Loucy (cell line): ENCODE results near the gene CCDC39.

Source experiments
- H2AFZ ChIP-seq: fragments of 200-600 bp; sonication (generic); 2 replicates; pipeline ENCODE4 v1.6.0; 2016; ENCODE audit warnings: antibody characterized with exemption, mild to moderate bottlenecking, low read length, moderate library complexity
- H3F3A ChIP-seq: fragments of 200-600 bp; 2 replicates; pipeline ENCODE4 v1.6.0; 2016; ENCODE audit warnings: antibody characterized with exemption, low read depth, mild to moderate bottlenecking
- H3K27me3 ChIP-seq: fragments of 200-600 bp; sonication (generic); 2 replicates; pipeline ENCODE4 v1.6.1; 2014; ENCODE audit warnings: low read length, mild to moderate bottlenecking; ENCODE audit not compliant: insufficient read depth, poor library complexity, severe bottlenecking
- H3K36me3 ChIP-seq: fragments of 200-600 bp; sonication (generic); 2 replicates; pipeline ENCODE4 v1.6.1; 2016; ENCODE audit warnings: low read length; ENCODE audit not compliant: insufficient read depth
- H3K4me1 ChIP-seq: fragments of 200-600 bp; sonication (generic); 2 replicates; pipeline ENCODE4 v1.5.1; 2014; ENCODE audit warnings: low read length, mild to moderate bottlenecking; ENCODE audit not compliant: insufficient read depth, poor library complexity, severe bottlenecking
- H3K4me2 ChIP-seq: fragments of 200-600 bp; sonication (generic); 2 replicates; pipeline ENCODE4 v1.6.0; 2014; ENCODE audit warnings: antibody characterized with exemption, low read length, low read depth, mild to moderate bottlenecking; ENCODE audit not compliant: poor library complexity, severe bottlenecking
- H3K4me3 ChIP-seq: fragments of 200-600 bp; sonication (generic); 2 replicates; pipeline ENCODE4 v1.5.1; 2014; ENCODE audit warnings: low read length, mild to moderate bottlenecking, mixed read lengths; ENCODE audit not compliant: poor library complexity, severe bottlenecking
- H3K79me2 ChIP-seq: fragments of 200-600 bp; sonication (generic); 2 replicates; pipeline ENCODE4 v1.6.1; 2014; ENCODE audit warnings: low read length; ENCODE audit not compliant: insufficient read depth
- H3K9ac ChIP-seq: fragments of 200-600 bp; sonication (generic); 2 replicates; pipeline ENCODE4 v1.6.0; 2014; ENCODE audit warnings: mild to moderate bottlenecking, low read depth, low read length, moderate library complexity; ENCODE audit not compliant: poor library complexity, severe bottlenecking
- H3K9me2 ChIP-seq: fragments of 200-600 bp; sonication (generic); replicated peaks from 2 replicates; pipeline ENCODE4 v1.6.1; 2016; ENCODE audit warnings: low read depth, low read length, mixed read lengths
- H3K9me3 ChIP-seq: fragments of 200-600 bp; sonication (generic); 2 replicates; pipeline ENCODE4 v1.6.1; 2014; ENCODE audit warnings: mild to moderate bottlenecking, antibody characterized with exemption, low read length, low read depth; ENCODE audit not compliant: insufficient read depth
- H4K20me1 ChIP-seq: fragments of 200-600 bp; sonication (generic); 2 replicates; pipeline ENCODE4 v1.6.0; 2014; ENCODE audit warnings: antibody characterized with exemption, low read length, mild to moderate bottlenecking; ENCODE audit not compliant: insufficient read depth, poor library complexity, severe bottlenecking
- EZH2phosphoT487 ChIP-seq: fragments of 200-600 bp; IDR thresholded peaks from 2 replicates; pipeline ENCODE4 v1.6.1; 2018; ENCODE audit warnings: antibody characterized with exemption, mild to moderate bottlenecking, moderate library complexity, borderline replicate concordance
- TF ChIP-seq, protein P1 (sequence below): fragments of 200-600 bp; sonication (generic); conservative IDR thresholded peaks from 2 replicates; pipeline ENCODE4 v1.5.1; 2014; ENCODE audit warnings: mild to moderate bottlenecking, antibody characterized with exemption, low read length

CCDC39 gene

DNA sequence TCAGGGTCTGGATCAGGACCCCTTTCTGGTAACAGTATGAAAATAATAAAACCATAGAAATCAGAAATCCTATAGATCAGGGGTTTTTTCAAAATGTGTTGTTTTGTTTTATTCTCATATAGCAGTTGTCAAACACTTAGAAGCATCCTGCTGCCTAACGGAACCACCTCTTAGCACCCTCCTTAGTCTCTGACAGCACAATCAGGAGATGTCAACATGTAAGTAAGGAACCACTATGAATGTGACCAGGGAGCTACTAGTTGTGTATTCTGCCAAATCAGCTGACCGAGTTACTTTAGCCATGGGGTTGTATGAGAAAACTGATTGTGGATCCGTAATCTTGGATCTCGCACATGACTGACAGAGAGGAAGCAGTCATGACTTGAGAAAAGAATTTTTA is 22.2 kb downstream of the CCDC39 start:
- Histone ChIP-seq H3K4me2 (no peak overlapping the region), H3K9me2 (no peaks in the 10 kb centered on the region), H3K9me3 (no peaks in the 10 kb centered on the region), H3K4me1 (no peaks in the 10 kb centered on the region), H3K36me3 (no peaks in the 10 kb centered on the region), H3K9ac (no peak overlapping the region), H4K20me1 (no peaks in the 10 kb centered on the region), H3K27me3 (no peaks in the 10 kb centered on the region), H3K79me2 (no peaks in the 10 kb centered on the region), H3K4me3 (no peak overlapping the region), H2AFZ (no peak overlapping the region), H3F3A (no peaks in the 10 kb centered on the region)
- TF ChIP-seq, protein P1, sequence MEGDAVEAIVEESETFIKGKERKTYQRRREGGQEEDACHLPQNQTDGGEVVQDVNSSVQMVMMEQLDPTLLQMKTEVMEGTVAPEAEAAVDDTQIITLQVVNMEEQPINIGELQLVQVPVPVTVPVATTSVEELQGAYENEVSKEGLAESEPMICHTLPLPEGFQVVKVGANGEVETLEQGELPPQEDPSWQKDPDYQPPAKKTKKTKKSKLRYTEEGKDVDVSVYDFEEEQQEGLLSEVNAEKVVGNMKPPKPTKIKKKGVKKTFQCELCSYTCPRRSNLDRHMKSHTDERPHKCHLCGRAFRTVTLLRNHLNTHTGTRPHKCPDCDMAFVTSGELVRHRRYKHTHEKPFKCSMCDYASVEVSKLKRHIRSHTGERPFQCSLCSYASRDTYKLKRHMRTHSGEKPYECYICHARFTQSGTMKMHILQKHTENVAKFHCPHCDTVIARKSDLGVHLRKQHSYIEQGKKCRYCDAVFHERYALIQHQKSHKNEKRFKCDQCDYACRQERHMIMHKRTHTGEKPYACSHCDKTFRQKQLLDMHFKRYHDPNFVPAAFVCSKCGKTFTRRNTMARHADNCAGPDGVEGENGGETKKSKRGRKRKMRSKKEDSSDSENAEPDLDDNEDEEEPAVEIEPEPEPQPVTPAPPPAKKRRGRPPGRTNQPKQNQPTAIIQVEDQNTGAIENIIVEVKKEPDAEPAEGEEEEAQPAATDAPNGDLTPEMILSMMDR, result no peak
- no peak for TF ChIP-seq EZH2phosphoT487

DNA sequence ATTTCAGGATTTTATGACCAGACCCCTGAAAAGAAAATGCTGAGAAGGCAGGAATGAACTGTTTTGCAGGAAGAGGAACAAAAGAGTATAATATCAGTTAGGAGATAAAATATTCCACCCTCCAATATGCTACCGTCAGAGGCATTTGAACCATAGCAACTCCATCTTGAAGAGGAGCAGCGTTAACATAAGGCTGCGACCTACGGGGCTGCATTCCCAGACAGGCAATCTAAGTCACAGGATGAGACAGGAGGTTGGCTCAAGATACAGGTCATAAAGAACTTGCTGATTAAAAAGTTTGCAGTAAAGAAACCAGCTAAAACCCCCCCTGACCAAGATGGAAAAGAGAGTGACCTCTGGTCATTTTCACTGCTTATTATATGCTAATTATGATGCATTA is 22.9 kb downstream of the CCDC39 start:
- no peaks in the 10 kb centered on the region for H3K4me1 ChIP-seq
- no peak overlapping the region for H2AFZ ChIP-seq
- no peaks in the 10 kb centered on the region for H3K9me2 ChIP-seq
- no peaks in the 10 kb centered on the region for H3K79me2 ChIP-seq
- H3K36me3 ChIP-seq, result no peaks in the 10 kb centered on the region
- no peak overlapping the region for H3K4me3 ChIP-seq
- H4K20me1 ChIP-seq, result no peaks in the 10 kb centered on the region
- TF ChIP-seq, protein P1, result no peak
- TF ChIP-seq EZH2phosphoT487, result no peak
- no peaks in the 10 kb centered on the region for H3K9me3 ChIP-seq
- H3F3A ChIP-seq, result no peaks in the 10 kb centered on the region
- no peak overlapping the region for H3K4me2 ChIP-seq
- H3K9ac ChIP-seq, result no peak overlapping the region
- no peaks in the 10 kb centered on the region for H3K27me3 ChIP-seq

DNA sequence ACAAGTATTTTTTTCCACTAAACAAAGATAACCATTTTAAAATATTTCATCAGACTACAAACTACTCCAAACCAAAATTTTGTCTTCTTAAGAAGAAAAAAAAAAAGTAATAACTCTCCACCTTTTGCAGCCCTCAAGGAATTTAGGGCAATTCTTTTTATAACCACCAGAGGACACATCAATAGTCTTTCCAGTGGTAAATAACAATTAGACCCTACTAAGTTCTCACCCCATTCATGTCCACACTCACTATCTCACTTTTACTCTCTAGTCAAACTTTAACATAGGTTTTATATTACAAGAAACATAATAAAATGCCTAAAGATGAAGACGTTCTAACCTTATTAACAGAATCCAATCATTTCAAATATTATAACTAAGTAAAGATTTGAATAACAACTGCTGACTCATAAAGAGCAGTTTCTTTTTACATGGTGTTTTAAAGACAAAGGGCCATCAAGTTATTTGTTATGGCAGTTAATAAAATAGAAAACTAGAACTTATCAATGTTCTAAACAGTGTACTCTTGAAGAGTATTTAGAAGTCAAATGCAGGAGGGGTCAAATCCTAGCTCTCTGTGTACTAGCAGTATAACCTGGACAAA is 33.0 kb downstream of the CCDC39 start:
- no peaks in the 10 kb centered on the region for H3K79me2 ChIP-seq
- no peak overlapping the region for H3K9ac ChIP-seq
- no peaks in the 10 kb centered on the region for H3F3A ChIP-seq
- no peak overlapping the region for H3K4me2 ChIP-seq
- H3K4me3 ChIP-seq, result no peak overlapping the region
- H4K20me1 ChIP-seq, result no peaks in the 10 kb centered on the region
- TF ChIP-seq EZH2phosphoT487, result no peak
- TF ChIP-seq, protein P1, result peak; percentile 47
- no peaks in the 10 kb centered on the region for H3K9me2 ChIP-seq
- no peaks in the 10 kb centered on the region for H3K27me3 ChIP-seq
- no peaks in the 10 kb centered on the region for H3K4me1 ChIP-seq
- no peaks in the 10 kb centered on the region for H3K36me3 ChIP-seq
- no peak overlapping the region for H2AFZ ChIP-seq
- no peaks in the 10 kb centered on the region for H3K9me3 ChIP-seq
